ENCODE measurements around the gene OTOP2.

OTOP2 gene

DNA sequence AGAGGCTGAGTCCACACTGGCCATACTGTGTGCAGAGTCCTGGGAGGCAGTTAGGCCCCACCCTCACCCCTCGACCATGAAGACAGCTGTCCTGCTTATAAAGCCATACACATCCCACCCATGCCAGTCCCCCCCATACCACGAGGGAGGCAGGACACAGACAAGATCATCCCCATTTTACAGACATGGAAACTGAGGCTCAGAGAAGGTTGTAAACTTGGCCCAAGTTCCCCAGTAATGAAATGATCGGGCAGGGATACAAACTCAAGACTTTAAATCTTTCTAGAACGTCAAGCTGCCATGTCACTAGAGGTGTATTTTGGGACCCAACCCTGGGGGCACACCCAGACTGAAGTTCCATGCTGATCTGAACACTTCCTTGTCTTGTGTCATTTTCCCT lies 32.0 kb downstream of the OTOP2 start:
- no peak for DNase-seq (ENCODE audit: low read depth in 1 of 2, low spot score in 1 of 2)
- TF ChIP-seq SPI1 (IDR thresholded peaks at IDR 0.05; ENCODE audit: borderline replicate concordance, low read depth) (no peak), GABPA (IDR thresholded peaks at IDR 0.05; ENCODE audit: low read depth) (no peak), POLR2AphosphoS5 (IDR thresholded peaks at IDR 0.05; ENCODE audit: low read depth) (no peak)
- TF ChIP-seq, protein P1, sequence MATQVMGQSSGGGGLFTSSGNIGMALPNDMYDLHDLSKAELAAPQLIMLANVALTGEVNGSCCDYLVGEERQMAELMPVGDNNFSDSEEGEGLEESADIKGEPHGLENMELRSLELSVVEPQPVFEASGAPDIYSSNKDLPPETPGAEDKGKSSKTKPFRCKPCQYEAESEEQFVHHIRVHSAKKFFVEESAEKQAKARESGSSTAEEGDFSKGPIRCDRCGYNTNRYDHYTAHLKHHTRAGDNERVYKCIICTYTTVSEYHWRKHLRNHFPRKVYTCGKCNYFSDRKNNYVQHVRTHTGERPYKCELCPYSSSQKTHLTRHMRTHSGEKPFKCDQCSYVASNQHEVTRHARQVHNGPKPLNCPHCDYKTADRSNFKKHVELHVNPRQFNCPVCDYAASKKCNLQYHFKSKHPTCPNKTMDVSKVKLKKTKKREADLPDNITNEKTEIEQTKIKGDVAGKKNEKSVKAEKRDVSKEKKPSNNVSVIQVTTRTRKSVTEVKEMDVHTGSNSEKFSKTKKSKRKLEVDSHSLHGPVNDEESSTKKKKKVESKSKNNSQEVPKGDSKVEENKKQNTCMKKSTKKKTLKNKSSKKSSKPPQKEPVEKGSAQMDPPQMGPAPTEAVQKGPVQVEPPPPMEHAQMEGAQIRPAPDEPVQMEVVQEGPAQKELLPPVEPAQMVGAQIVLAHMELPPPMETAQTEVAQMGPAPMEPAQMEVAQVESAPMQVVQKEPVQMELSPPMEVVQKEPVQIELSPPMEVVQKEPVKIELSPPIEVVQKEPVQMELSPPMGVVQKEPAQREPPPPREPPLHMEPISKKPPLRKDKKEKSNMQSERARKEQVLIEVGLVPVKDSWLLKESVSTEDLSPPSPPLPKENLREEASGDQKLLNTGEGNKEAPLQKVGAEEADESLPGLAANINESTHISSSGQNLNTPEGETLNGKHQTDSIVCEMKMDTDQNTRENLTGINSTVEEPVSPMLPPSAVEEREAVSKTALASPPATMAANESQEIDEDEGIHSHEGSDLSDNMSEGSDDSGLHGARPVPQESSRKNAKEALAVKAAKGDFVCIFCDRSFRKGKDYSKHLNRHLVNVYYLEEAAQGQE (IDR thresholded peaks at IDR 0.05; ENCODE audit: insufficient replicate concordance, low read depth) = no peak
- TF ChIP-seq, protein P2, sequence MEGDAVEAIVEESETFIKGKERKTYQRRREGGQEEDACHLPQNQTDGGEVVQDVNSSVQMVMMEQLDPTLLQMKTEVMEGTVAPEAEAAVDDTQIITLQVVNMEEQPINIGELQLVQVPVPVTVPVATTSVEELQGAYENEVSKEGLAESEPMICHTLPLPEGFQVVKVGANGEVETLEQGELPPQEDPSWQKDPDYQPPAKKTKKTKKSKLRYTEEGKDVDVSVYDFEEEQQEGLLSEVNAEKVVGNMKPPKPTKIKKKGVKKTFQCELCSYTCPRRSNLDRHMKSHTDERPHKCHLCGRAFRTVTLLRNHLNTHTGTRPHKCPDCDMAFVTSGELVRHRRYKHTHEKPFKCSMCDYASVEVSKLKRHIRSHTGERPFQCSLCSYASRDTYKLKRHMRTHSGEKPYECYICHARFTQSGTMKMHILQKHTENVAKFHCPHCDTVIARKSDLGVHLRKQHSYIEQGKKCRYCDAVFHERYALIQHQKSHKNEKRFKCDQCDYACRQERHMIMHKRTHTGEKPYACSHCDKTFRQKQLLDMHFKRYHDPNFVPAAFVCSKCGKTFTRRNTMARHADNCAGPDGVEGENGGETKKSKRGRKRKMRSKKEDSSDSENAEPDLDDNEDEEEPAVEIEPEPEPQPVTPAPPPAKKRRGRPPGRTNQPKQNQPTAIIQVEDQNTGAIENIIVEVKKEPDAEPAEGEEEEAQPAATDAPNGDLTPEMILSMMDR (IDR thresholded peaks at IDR 0.05; ENCODE audit: insufficient read depth, low read length) = no peak
- Histone ChIP-seq H3K27ac (replicated peaks) (no peak overlapping the region), H3K4me3 (replicated peaks; ENCODE audit: insufficient read depth, low read length) (no peak overlapping the region), H3K27me3 (ENCODE audit: insufficient read depth, poor library complexity, severe bottlenecking) (no peaks in the 10 kb centered on the region)

DNA sequence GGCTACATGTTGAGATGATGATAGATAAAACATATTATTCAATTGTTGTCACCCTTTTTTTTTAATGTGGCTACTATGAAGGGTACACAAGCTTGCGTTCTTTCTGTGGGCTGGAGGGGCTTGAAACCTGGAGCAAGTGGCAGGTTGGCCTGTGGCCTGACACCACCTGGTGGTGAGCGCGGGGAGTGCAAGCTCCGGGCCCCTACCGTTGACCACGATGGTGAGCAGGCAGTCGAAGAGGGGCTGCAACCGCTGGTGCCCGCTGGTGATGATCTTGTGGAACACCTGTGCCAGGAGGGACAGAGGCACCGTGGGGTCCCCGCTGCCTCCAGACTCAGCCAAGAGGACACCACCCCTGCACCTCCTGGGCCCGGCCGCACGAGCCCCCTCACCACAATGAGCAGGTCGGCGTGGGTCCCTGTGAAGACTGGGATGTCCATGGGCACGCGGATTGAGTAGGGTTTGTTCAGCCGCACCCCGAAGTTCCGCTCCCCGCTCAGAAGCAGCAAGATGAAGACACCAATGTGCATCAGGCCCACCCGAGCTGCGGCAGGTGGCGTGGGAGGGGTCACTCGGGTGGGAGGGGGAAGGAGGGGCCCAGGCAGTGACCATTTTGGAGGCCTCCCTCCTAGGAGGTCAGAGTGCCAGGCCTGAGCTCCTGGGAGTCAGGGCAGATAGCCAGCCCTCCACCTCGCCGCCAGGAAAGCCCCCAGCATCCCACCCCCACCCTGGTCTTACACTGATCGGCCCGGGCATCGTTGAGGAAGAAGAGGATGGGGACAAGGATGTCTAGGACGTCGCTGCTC lies 34.1 kb downstream of the OTOP2 start:
- DNase-seq (ENCODE audit: low read depth in 1 of 2, low spot score in 1 of 2) = peak in 1 of 2 experiments; percentile 68
- no peak overlapping the region for H3K27ac ChIP-seq (replicated peaks)
- no peak overlapping the region for H3K4me3 ChIP-seq (replicated peaks; ENCODE audit: insufficient read depth, low read length)
- no peaks in the 10 kb centered on the region for H3K27me3 ChIP-seq (ENCODE audit: insufficient read depth, poor library complexity, severe bottlenecking)
- TF ChIP-seq, protein P2 (IDR thresholded peaks at IDR 0.05; ENCODE audit: insufficient read depth, low read length) = peak; percentile 86
- no peak for TF ChIP-seq SPI1 (IDR thresholded peaks at IDR 0.05; ENCODE audit: borderline replicate concordance, low read depth)
- TF ChIP-seq, protein P1 (IDR thresholded peaks at IDR 0.05; ENCODE audit: insufficient replicate concordance, low read depth) = no peak

DNA sequence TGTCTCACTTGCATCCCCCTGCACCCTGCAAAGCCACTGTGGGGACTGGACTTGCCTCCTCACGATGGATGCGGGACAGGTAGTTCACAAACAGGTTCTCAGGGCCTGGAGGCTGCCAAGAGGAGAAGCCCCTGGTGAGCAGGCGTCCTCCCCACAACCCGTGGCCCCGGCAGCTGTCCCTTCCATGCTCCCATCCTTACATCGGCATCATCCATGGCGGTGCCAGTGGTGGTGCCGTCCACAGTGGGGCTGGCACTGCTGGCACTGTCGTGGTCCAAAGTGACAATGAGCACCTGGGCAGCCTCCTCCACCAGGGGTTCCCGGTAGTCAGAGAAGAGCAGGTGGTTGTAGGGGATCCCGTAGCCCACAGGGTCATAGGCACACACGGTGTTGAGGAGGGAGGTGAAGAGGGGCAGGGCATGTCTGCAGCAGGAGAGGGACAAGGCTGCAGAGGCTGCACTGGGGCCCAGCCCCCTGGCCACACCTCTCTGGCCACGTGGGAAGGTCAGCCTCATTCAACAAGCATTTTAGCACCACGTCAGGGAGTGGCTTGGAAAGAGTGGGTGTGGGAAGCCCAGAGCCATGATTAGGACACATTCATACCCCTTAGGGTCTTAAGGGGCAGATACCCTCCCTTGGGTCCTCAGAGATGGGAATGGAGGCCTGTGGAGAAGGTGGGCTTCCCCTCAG lies 35.9 kb downstream of the OTOP2 start:
- no peak for DNase-seq (ENCODE audit: low read depth in 1 of 2, low spot score in 1 of 2)
- no peak overlapping the region for H3K27ac ChIP-seq (replicated peaks)
- H3K4me3 ChIP-seq (replicated peaks; ENCODE audit: insufficient read depth, low read length) = no peak overlapping the region
- TF ChIP-seq SPI1 (IDR thresholded peaks at IDR 0.05; ENCODE audit: borderline replicate concordance, low read depth) (no peak), POLR2AphosphoS5 (IDR thresholded peaks at IDR 0.05; ENCODE audit: low read depth) (no peak)
- TF ChIP-seq, protein P2 (IDR thresholded peaks at IDR 0.05; ENCODE audit: insufficient read depth, low read length) = no peak
- no peaks in the 10 kb centered on the region for H3K27me3 ChIP-seq (ENCODE audit: insufficient read depth, poor library complexity, severe bottlenecking)
